COLO829 (cell line): Measurements from ENCODE around the gene POTEE.
"Not testable (repeated sequence)": the region's sequence is repeated elsewhere in the genome, so short reads cannot be mapped to it uniquely, and the experiment has no call there.

Source experiments
- DNase-seq: peaks from one replicate; pipeline ENCODE4 v3.0.0; 2012; ENCODE audit warnings: low spot score

The POTEE gene

GRCh38 chr2:131209030-131209772 lies at the start of gene POTEE:
Gene POTEE, plus strand, starts transcription at chr2:131209536. Its CDS starts 8,867 bp downstream, at chr2:131218403.
- DNase-seq: not testable (repeated sequence)

- not testable (repeated sequence) for DNase-seq
These were observed 43.8 kb upstream of the POTEE start for GRCh38 chr2:131165562-131165961.

- no peak for DNase-seq
These were observed 40.8 kb upstream of the POTEE start for GRCh38 chr2:131168538-131168937.

GRCh38 chr2:131178050-131178449 lies 31.3 kb upstream of the POTEE start:
- DNase-seq: not testable (repeated sequence)

- not testable (repeated sequence) for DNase-seq
These were observed 30.5 kb upstream of the POTEE start for GRCh38 chr2:131178721-131179418.

- not testable (repeated sequence) for DNase-seq
These were observed 27.9 kb upstream of the POTEE start for GRCh38 chr2:131181451-131181850.

GRCh38 chr2:131193421-131193820 lies 15.9 kb upstream of the POTEE start:
- DNase-seq: not testable (repeated sequence)

- DNase-seq: not testable (repeated sequence)
These were observed 13.2 kb upstream of the POTEE start for GRCh38 chr2:131196186-131196585.

GRCh38 chr2:131201098-131201497 lies 8.2 kb upstream of the POTEE start:
- DNase-seq: no peak

GRCh38 chr2:131207839-131208238 lies 1.5 kb upstream of the POTEE start:
- not testable (repeated sequence) for DNase-seq

GRCh38 chr2:131209773-131210104 lies 403 bp downstream of the POTEE start:
- DNase-seq: not testable (repeated sequence)

GRCh38 chr2:131210434-131211211 lies 1.3 kb downstream of the POTEE start:
- not testable (repeated sequence) for DNase-seq

- DNase-seq: not testable (repeated sequence)
These were observed 8.1 kb downstream of the POTEE start for GRCh38 chr2:131217238-131217986.

- not testable (repeated sequence) for DNase-seq
These were observed 26.5 kb downstream of the POTEE start for GRCh38 chr2:131235543-131236449.
